Non-pigmented ciliary epithelial cell (primary cell): Measurements from ENCODE around the gene LILRA6.
A peak's percentile ranks its signal among the peaks of the same experiment; 100 is the strongest.
"Not testable (repeated sequence)": the region's sequence is repeated elsewhere in the genome, so short reads cannot be mapped to it uniquely, and the experiment has no call there.

Source experiments
- DNase-seq: peaks from one replicate; pipeline ENCODE4 v3.0.0-alpha.2; 2010; ENCODE audit warnings: low read depth

LILRA6 gene

DNA sequence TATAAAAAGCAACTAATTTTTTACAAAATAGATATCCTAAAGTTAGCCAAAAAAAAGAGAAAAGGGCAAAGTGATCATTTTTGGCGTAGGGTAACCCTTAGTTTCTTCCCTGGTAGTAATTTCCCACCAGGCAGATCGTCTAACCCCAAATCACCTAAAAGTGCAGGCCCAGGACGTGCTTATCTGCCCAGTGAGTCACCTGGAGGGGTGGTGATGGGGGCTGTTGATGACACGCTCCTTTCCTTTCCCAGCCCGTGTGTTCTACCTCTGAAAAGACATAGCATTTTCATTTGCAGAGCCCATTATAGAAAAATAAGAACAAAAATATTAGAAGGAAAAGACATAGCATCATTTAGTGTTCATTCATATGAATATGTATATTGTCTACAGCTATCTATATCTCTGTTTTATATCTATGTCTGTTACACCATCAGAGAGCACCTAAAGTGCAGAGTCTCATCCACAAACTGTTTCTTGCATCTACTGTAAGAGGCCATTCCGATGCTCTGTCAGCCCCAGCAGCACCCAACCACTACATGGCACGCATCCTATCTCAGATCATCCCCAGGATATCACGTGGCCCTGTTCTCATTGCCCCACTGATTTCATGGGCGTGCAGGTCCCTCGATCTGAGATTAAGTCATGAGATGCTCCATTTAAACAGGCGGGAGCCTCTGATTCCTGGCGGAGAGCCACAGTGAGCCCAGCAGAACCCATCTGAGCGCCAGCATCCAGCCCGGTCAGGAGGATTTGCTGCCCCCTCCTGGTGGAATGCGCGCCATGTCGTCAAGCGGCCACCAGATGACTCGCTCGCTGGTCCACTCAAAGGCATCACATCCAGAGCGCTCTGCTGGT is 11.3 kb downstream of the LILRA6 start:
- no peak for DNase-seq

DNA sequence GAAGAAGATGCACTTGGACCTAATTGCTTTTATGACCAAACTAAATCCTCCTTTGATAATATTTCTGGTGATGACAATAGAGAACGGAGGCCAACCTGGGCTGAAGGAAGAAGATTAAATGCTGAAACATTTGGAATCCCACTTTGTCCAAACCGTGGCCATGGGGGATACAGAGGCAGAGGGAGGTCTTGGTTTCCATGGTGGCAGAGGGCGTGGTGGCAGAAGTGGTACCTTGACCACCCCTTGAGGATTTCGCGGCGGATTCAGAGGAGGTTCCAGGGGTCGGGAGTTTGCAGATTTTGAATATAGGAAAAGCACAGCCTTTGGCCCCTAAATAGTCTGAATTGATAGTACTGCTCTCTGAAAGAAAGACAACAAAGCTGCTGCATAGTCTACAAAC is 12.6 kb downstream of the LILRA6 start:
- no peak for DNase-seq

DNA sequence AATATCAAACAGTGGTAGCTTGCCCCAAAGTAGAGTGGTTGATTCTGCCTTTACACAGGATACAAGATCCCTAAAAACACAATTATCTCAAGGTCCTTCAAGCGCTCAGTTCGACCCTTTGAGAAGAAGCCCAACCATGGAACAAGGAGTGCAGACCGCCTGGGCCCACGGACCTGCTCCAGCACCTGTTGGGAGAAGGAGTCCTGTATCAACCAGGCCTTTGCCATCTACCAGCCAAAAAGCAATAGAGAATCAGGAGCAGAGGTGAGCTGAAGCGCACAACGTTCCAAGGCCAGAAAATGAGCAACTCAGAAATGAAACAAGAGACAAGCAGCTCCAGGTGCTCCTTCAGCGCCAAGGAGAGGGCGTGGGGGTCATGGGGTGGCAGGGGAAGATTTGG is 13.4 kb downstream of the LILRA6 start:
- no peak for DNase-seq

DNA sequence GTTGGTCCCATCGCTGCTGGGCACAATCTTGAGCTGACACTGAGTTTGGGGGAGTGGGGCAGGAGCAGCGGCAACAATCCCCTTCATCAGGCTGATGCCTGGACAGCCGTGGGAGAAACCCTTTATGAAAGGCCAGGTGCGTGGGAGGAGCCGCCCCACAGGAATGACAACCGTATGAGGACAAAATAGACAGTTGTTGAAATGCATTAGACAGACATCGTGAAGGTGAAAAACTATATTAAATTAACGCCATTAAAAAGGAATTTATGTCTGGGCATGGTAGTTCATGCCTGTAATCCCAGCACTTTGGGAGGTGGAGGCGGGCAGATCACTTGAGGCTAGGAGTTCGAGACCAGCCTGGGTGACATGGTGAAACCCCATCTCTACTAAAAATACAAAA is 18.0 kb downstream of the LILRA6 start:
- not testable (repeated sequence) for DNase-seq

DNA sequence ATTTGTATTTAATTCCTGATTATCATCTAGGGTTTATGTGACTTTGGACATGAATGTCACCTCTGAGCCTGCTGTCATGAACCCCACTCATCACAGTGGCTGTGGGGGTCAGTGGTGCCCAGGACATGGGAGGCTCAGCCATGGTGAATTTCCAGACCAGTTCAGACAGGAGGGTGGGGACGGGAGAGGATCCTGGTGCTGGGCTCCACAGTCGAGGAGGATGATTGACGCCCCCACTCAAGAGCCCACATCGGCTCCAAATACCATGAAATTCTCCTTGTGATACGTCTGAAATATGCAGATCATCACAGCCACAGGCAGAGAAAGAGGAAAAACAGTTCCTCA is 18.7 kb downstream of the LILRA6 start:
- not testable (repeated sequence) for DNase-seq

DNA sequence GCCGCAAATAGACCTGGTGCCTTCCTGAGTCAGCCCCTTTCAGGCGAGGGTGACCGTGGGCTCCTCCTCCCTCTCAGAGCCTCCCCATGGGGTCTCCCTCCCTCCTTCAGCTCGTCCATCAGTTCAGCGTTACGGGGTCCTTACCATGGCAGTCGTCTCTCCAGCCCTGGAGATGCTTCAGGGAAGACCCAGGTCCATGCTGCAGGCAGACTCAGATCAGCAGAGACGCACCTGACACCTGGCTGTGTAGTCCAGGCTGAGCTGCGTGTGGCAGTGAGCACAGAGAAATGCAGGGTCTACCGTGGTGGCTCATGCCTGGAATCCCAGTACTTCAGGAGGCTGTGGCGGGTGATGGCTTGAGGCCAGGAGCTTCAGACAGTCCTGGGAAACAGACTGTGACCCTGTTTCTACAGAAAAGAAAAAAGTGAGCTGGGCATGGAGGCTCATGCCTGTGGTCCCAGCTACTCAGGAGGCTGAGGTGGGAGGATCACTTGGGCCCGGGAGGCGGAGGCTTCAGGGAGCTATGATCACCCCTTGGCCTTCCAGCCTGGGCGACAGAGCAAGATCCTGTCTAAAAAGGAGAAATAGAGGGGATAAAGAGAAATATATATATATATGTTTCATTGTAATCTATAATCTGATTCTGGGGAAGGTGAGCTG is 19.2 kb downstream of the LILRA6 start:
- not testable (repeated sequence) for DNase-seq

DNA sequence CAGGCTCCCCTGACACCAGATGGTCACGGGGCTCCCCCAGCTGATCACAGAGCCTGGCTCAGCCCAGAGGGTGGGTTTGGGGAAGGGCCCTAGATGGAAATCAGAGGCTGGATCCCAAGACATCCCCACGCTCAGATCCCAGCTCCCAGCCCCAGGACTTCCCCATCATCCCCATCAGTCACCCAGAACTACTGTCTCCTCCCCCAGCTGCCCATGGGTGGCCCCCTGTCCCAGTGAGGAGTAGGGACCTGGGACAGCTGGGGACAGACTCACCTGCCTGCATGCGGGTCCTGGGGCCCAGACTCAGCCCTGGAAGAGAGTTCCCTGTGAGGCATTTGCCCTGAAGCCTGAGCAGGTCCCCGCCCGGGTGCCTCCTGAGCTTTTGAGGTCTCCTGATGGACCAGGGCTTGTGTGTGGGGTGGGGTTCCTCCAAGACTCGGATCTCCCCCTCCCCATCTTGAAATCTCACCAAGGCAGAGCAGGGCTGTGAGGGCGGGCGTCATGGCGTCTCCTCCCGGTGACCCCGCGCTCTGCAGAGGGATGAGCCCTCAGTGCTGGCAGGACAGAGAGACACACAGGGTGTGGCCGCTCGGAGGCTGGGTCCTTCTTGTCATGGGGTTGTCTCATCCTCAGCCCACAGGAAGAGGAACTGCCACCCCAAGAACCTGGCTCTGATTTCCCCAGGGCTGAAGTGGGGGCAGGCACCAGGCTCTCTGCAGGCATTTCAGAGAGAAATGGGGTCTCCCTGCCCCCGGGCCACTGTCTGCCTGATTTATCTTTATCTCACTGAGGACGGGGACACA is 19.9 kb downstream of the LILRA6 start, which contains the start of gene LILRB3:
Gene LILRB3, minus strand, starts transcription at position 534 of the 803 bp plus-strand sequence. Its CDS starts 31 bp downstream, at position 503.
- DNase-seq = not testable (repeated sequence)

DNA sequence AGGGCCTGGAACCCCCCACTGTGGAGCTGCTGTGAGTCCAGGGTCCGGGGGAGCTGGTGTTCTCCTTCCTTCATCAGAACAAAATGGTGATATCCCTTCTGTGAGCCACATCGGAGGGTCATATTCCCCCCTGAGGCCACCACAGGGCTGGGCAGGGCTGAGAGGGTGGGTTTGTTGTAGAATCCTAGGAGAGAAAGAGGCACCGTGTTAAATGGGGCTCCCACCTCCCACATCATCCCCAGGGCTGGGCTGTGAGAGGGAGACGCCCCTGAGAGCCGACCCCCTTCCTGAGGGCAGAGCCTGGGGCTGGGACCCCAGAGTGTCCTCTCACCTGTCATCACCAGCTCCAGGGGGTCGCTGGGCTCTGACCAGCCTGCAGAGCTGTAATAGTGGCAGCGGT is 20.6 kb downstream of the LILRA6 start:
- DNase-seq = not testable (repeated sequence)

DNA sequence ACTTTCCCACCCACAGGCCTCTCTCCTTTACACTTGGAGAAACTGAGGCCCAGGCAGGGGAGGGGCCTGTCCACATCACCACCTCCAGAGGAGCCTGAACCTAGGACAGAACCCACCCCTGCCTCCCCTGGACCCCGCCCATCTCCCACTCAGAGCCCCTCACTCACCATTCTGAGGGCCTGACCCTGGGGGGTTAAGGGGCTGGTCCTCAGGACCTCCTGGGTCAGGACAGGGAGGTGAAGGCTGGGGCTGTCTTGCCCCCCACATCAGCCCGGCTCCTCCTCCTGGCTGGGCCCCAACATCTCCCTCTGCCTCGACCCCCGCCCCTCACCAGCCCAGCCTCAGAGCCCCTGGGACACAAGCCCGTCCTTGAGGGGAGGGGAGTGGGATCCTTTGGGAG is 22.9 kb downstream of the LILRA6 start:
- not testable (repeated sequence) for DNase-seq

DNA sequence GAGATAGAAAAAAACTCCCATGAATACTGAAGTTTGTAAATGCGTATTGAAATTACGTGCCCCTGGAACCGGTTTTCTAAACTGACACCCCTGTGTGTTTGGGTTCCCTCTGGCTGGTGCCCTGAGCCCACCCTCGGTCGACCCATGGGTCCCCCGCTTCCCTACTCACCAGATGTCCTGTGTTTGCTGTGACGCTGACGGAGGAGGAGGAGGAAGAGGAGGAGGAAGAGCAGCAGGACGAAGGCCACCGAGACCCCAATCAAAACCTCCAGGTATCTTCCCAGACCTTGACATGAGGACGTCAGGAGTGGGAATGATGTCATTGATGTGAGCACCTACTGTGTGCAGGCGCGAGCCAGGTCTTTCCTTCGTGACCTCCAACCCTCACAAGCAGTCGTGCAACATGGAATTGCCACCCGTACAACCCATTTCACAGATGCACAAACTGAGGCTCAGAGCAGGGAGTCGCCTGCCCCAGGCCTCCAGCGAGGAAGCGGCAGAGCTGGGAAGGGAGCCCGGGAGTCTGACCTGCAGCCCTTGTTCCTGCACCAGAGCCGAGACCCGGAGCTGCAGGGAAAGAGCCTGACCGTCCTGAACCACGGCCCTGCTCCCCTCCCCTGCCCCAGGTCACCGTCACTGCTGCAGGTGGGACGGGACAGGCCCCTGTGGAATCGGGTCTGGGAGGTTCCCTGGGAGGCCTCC is 23.5 kb downstream of the LILRA6 start:
- no peak for DNase-seq

DNA sequence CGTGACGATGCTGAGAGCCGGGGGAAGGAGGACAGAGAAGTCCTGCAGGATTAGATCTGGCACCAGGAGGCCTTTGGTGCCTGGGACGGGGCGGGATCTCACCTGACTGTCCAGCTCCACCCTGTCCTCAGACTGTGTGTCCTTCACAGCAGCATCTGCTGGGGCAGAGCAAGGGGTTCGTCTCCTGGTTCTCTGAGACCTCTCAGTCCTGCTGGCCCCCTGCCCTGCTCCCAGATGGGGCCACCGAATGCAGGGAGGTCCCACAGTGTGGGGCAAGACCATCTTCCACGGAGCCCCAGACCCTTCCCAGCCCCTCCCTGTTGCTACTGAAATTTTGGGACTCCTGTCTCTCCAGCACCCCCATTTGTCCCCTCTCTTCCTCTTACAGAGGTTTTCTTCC is 24.3 kb downstream of the LILRA6 start:
- DNase-seq = no peak

DNA sequence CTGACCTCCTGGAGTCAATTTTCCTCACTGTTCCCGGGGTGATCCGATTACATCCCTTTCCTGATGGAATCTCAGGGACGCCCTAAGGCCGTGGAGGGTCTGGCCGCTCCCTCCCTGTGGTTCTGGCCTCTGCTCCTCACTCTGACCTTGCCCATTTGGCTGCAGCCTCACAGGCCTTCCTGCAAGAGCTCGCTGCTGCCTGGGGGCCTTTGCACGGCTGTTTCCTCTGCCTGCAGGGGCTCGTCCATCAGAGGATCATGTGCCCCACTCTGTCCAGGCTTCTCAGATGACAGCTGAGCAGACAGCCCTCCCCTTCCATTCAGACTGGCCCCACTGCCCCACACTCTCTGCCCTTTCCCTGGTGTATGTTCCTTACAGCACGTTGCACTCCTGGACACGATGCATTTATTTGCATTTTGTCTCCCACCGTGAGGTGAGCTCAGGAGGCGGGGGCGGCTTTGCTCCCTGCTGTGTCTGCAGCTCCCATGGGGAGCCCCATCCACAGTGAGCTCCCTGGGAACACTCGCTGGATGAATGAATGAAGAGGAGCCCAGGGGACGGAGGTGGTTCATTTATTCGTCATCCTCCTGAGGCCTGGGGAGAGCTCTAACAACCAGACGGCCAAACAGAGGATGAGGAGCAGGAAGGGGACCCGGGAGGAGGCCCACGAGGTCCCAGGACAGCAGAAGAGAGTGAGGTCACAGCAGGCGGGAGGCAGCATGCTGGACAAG is 24.9 kb downstream of the LILRA6 start:
- DNase-seq = not testable (repeated sequence)

DNA sequence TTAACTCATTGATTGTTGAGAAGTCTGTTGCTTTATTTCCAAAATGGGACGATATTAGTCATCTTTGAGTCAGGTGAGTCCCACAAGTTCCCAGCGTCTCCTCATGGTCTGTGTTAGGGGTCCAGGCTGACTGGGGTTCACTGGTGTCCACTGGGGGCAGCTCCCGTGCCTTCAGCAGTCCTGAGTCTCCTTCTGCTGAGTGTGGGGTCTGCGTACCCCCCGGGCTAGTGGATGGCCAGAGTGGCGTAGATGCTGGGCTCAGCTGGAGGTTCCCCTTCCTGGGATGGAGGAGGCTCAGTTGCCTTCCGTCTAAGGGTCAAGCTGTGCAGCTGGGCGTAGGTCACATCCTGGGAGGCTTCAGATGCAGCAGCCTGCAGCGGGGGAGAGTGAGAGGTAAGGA is 25.7 kb downstream of the LILRA6 start:
- DNase-seq = no peak

DNA sequence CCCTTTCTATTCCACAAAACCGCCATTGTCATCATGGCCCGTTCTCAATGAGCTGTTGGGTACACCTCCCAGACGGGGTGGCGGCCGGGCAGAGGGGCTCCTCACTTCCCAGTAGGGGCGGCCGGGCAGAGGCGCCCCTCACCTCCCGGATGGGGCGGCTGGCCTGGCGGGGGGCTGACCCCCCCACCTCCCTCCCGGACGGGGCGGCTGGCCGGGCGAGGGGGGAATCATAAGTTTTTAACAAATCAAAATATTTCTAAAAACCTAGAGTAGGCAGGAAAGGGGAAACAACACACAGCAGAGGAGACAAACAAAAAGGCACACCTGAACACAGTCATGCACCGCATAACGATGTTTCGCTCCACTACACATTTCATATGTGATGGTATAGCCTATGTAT is 27.9 kb downstream of the LILRA6 start:
- DNase-seq = not testable (repeated sequence)

DNA sequence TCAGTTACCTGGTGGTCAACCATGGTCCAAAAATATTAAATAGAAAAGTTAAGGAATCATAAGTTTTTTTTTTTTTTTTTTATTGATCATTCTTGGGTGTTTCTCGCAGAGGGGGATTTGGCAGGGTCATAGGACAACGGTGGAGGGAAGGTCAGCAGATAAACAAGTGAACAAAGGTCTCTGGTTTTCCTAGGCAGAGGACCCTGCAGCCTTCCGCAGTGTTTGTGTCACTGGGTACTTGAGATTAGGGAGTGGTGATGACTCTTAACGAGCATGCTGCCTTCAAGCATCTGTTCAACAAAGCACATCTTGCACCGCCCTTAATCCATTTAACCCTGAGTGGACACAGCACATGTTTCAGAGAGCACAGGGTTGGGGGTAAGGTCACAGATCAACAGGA is 28.4 kb downstream of the LILRA6 start:
- DNase-seq = not testable (repeated sequence)

DNA sequence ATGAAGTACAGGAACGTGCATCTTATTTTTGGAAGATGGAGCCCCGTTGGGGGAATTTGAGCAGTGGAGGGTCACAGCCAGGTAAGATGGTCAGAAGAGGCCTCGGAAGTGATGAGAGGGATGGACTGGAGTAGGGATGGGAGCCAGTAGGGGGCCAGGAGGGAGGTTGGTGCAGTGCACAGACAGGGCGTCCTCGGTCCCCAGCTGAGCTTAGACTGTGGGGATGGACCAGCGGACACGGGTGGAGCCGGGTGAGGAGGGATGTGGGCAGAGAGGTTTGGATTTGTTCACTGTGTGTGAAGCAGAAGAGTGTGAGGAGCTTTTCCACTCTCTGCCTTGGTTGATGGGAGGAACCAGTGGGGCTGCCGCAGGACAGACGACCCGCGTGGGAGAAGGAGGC is 31.4 kb downstream of the LILRA6 start:
- DNase-seq = no peak

DNA sequence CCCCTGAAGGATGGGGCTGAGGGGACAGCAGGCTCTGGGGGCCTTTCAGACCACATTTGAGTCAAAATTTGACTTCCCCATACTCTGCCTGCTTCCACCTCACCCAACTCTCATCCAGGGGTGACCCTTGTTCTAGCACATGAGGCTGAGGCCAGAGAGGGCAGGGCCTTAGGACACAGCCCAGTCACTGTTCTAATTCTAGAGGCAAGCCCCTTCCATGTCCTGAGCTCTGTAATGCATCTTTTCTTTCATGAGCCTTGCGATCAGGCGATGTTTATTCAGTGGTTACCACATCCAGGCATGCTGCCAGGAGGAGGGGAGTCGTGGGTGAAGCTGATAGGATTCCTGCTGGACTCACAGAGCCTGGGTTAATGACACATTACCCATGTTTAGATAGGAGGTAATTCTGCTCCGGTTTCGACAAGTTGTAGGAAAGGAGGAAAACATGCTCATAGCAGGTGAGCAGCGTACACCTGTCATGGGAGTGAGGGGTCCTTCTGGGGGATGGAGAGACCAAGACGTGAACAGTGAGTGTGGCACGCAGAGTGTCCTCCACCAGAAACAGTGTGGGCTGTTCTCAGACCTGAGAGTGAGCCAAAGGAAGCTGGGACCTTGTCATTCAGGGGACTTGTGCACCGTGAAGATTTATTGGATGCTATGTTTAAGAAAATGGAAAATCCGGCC is 32.6 kb downstream of the LILRA6 start:
- DNase-seq = peak; percentile 96

DNA sequence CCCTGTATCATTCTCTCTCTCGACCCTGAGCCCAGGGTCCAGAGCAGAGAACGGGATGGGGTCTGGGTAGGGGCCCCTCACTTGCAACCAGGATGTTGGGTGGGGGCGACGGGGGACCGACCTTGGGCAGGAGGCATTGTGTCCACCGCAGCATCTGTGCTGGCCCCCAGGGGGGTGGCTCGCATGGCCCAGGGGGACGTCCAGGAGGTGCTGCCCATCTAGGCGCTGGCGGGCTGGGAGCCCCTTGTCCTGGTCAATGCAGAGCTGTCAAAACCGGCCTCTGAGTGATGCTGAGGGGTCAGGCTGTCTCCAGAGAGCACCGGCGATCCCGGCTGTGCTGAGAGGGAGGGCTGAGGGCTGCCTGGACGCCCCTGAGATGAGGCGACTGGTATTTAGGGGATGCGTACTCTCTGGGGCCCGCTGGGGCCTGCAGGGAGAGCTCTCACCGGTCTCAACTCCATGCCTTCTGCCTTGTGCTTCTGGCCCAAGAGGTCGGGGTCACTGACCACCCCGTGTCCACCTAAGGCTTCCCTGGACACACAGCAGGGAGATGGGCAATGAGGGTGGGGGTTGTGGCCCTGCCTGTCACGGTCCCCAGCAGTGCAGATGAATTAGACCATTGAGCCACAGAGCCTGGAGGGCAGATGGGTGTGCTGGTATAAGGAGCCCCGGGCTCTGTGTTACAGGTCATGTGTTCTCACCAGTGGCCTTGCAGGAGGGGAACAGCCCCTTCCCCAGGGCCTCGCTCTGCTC is 33.4 kb downstream of the LILRA6 start:
- DNase-seq = no peak

DNA sequence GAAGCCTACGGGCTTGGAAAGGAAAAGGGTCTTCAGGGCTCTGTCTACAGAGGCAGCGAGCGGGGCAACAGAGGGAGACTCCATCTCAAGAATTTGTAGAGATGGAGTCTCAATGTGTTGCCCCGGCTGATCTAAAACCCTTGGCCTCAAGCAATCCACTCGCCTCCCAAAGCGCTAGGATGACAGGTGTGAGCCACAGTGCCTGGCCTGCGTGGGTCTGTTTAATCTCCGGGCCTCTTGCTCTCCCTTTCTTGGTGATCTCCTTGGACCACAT is 33.9 kb downstream of the LILRA6 start:
- no peak for DNase-seq
